HCT116 (cell line): ENCODE results near the gene TTC23. TPM values are rescaled to one million over a fixed set of nuclear protein-coding genes. Genes with fewer than 3 reads are reported as not detected.

ENCODE experiments used
- ATAC-seq: fragments of 200-7000 bp; cut with Tn5 transposase; 2 replicates; pipeline ENCODE4 v1.9.1; 2020; ENCODE audit warnings: mild to moderate bottlenecking, moderate library complexity
- BruUV-seq: library from RNA; stranded (reverse); fragments of 400-500 nt; replicated peaks from 2 replicates; lab custom pipeline; 2021; lab: Mats Ljungman, UMichigan
- CTCF ChIA-PET: fragments of 300-600 bp; sonication (Branson Sonifier 250); formaldehyde crosslinking; loops from one replicate; lab custom pipeline; 2021; ENCODE audit warnings: antibody characterized with exemption; lab: Charles Lee
- POLR2A ChIA-PET: fragments of 300-600, 350-600 bp; sonication (Branson Sonifier 250); formaldehyde crosslinking; loops from one replicate; lab custom pipeline; 2021; ENCODE audit warnings: antibody characterized with exemption; lab: Charles Lee
- RAD21 ChIA-PET, 2 experiments: fragments of 300-600 bp; sonication (Branson Sonifier 250); formaldehyde crosslinking; loops; one replicate each; lab custom pipeline; 2023; ENCODE audit warnings: low total read pairs in 2 of 2; ENCODE audit not compliant: uncharacterized antibody in 2 of 2, unreplicated experiment in 2 of 2, low non-redundant PET in 1 of 2; lab: Charles Lee
- DNase-seq: peaks from one replicate; pipeline ENCODE4 v3.0.0-alpha.2; 2010; ENCODE audit warnings: low read depth, low spot score
- H2AFZ ChIP-seq: fragments of 200-600 bp; shearing (Covaris generic), sonication (generic); 2 replicates; pipeline ENCODE4 v1.6.1; 2017; ENCODE audit warnings: low read depth, mixed run types, mixed read lengths, antibody characterized with exemption, low read length; ENCODE audit not compliant: poor library complexity, severe bottlenecking
- H3K27ac ChIP-seq: 2 replicates; pipeline ENCODE4 v1.5.1; 2012; ENCODE audit warnings: low read depth, low read length
- H3K27me3 ChIP-seq: fragments of 200-600 bp; sonication (generic); 2 replicates; pipeline ENCODE4 v1.6.1; 2016; ENCODE audit warnings: mixed run types, low read length, mixed read lengths; ENCODE audit not compliant: insufficient read depth
- H3K36me3 ChIP-seq, 2 experiments: fragments of 200-500 bp in 1 of 2; fragments of 200-600 bp in 1 of 2; sonication (Bioruptor generic) in 1 of 2; sonication (generic) in 1 of 2; 2 replicates each; pipeline versions ENCODE4 v1.5.1 to v1.6.1; 2014 to 2016; ENCODE audit warnings: low read length in 2 of 2, inconsistent platforms in 1 of 2, mixed read lengths in 1 of 2, mixed run types in 1 of 2; ENCODE audit not compliant: insufficient read depth in 2 of 2, control insufficient read depth in 1 of 2
- H3K4me1 ChIP-seq, 2 experiments: fragments of 200-600 bp in 1 of 2; sonication (generic) in 1 of 2; 2 replicates each; pipeline versions ENCODE4 v1.5.1 to v1.6.1; 2012 to 2017; ENCODE audit warnings: low read length in 2 of 2, inconsistent platforms in 1 of 2, mild to moderate bottlenecking in 1 of 2, mixed read lengths in 1 of 2, mixed run types in 1 of 2, moderate library complexity in 1 of 2; ENCODE audit not compliant: insufficient read depth in 2 of 2, control insufficient read depth in 1 of 2
- H3K4me2 ChIP-seq: fragments of 200-600 bp; sonication (generic); 2 replicates; pipeline ENCODE4 v1.6.1; 2017; ENCODE audit warnings: mixed run types, low read length, mixed read lengths
- H3K4me3 ChIP-seq, 2 experiments: fragments of 200-600 bp in 1 of 2; sonication (generic) in 1 of 2; replicated peaks in 1 of 2; 2 replicates each; pipeline ENCODE4 v1.5.1; 2011 to 2016; ENCODE audit warnings: low read length in 2 of 2, control low read depth in 1 of 2, low read depth in 1 of 2, mild to moderate bottlenecking in 1 of 2, mixed read lengths in 1 of 2, mixed run types in 1 of 2
- H3K79me2 ChIP-seq: fragments of 200-600 bp; sonication (generic); 2 replicates; pipeline ENCODE4 v1.6.1; 2017; ENCODE audit warnings: mild to moderate bottlenecking, mixed run types, low read length, moderate library complexity, mixed read lengths; ENCODE audit not compliant: insufficient read depth
- H3K9ac ChIP-seq: fragments of 200-600 bp; sonication (generic); 2 replicates; pipeline ENCODE4 v1.6.1; 2016; ENCODE audit warnings: low read length, mixed read lengths
- H3K9me2 ChIP-seq: fragments of 200-600 bp; sonication (generic), shearing (Covaris generic); 2 replicates; pipeline ENCODE4 v1.6.1; 2017; ENCODE audit warnings: mixed run types, mild to moderate bottlenecking, moderate library complexity; ENCODE audit not compliant: insufficient read depth
- H3K9me3 ChIP-seq, 2 experiments: fragments of 200-500 bp in 1 of 2; fragments of 200-600 bp in 1 of 2; sonication (Bioruptor generic) in 1 of 2; sonication (generic) in 1 of 2; 2 replicates each; pipeline ENCODE4 v1.6.1; 2014 to 2017; ENCODE audit warnings: low read length in 2 of 2, mixed read lengths in 2 of 2, inconsistent platforms in 1 of 2, low read depth in 1 of 2, mild to moderate bottlenecking in 1 of 2, mixed run types in 1 of 2, moderate library complexity in 1 of 2; ENCODE audit not compliant: control insufficient read depth in 1 of 2, insufficient read depth in 1 of 2
- H4K20me1 ChIP-seq: fragments of 200-600 bp; sonication (generic), shearing (Covaris generic); 2 replicates; pipeline ENCODE4 v1.6.1; 2017; ENCODE audit warnings: mixed run types, mild to moderate bottlenecking, moderate library complexity; ENCODE audit not compliant: insufficient read depth
- CBX3 ChIP-seq: IDR thresholded peaks from 2 replicates; pipeline ENCODE4 v1.6.1; 2012; ENCODE audit warnings: low read depth
- CEBPB ChIP-seq: IDR thresholded peaks from 2 replicates; pipeline ENCODE4 v1.6.1; 2012; ENCODE audit warnings: low read depth
- EGR1 ChIP-seq: IDR thresholded peaks from 2 replicates; pipeline ENCODE4 v1.6.1; 2012; ENCODE audit warnings: low read depth
- ELF1 ChIP-seq: IDR thresholded peaks from 2 replicates; pipeline ENCODE4 v1.6.1; 2012; ENCODE audit warnings: low read depth, borderline replicate concordance
- EZH2phosphoT487 ChIP-seq: fragments of 200-600 bp; IDR thresholded peaks from 2 replicates; pipeline ENCODE4 v1.6.1; 2018; ENCODE audit warnings: antibody characterized with exemption, borderline replicate concordance
- FOSL1 ChIP-seq: IDR thresholded peaks from 2 replicates; pipeline ENCODE4 v1.6.1; 2012; ENCODE audit warnings: low read depth
- JUND ChIP-seq: IDR thresholded peaks from 2 replicates; pipeline ENCODE4 v1.6.1; 2012
- POLR2A ChIP-seq: IDR thresholded peaks from 2 replicates; pipeline ENCODE4 v1.7.0; 2011; ENCODE audit warnings: borderline replicate concordance; ENCODE audit not compliant: insufficient read depth, insufficient read length; ENCODE audit errors: extremely low read depth
- POLR2AphosphoS5 ChIP-seq: IDR thresholded peaks from 2 replicates; pipeline ENCODE4 v1.6.1; 2011; ENCODE audit warnings: mild to moderate bottlenecking, low read depth, low read length, moderate library complexity
- RAD21 ChIP-seq: IDR thresholded peaks from 2 replicates; pipeline ENCODE4 v1.6.1; 2012; ENCODE audit warnings: low read depth, mild to moderate bottlenecking
- REST ChIP-seq: IDR thresholded peaks from 2 replicates; pipeline ENCODE4 v1.6.1; 2012; ENCODE audit warnings: low read depth
- SP1 ChIP-seq: IDR thresholded peaks from 2 replicates; pipeline ENCODE4 v1.6.1; 2012; ENCODE audit warnings: low read depth
- ZBTB33 ChIP-seq: IDR thresholded peaks from 2 replicates; pipeline ENCODE4 v1.6.1; 2011; ENCODE audit warnings: mild to moderate bottlenecking, low read length, moderate library complexity; ENCODE audit not compliant: insufficient replicate concordance; ENCODE audit errors: extremely low read depth
- ZNF274 ChIP-seq: fragments of 200-500 bp; sonication (Bioruptor generic); IDR thresholded peaks from 2 replicates; pipeline ENCODE4 v1.6.1; 2014; ENCODE audit warnings: mild to moderate bottlenecking, low read depth, low read length, inconsistent platforms
- intact Hi-C: fragments of 100-400 bp; cut with micrococcal nuclease; formaldehyde crosslinking; loops from 2 replicates; pipeline ENCODE4 v1.10.0; 2022
- total RNA-seq: library from RNA; stranded (reverse); gene quantifications from one replicate; pipeline ENCODE4 v1.2.1, GENCODE V29; 2021; ENCODE audit not compliant: unreplicated experiment
- TF ChIP-seq, protein P1 (sequence below), 3 experiments: fragments of 200-600 bp in 1 of 3; sonication (generic) in 1 of 3; IDR thresholded peaks in 2 of 3; conservative IDR thresholded peaks in 1 of 3; 2 replicates each; pipeline ENCODE4 v1.5.1; 2012 to 2017; ENCODE audit warnings: low read depth in 2 of 3, low read length in 2 of 3, antibody characterized with exemption in 1 of 3, borderline replicate concordance in 1 of 3, control low read depth in 1 of 3, mild to moderate bottlenecking in 1 of 3, mixed read lengths in 1 of 3, mixed run types in 1 of 3, moderate library complexity in 1 of 3; ENCODE audit not compliant: insufficient read depth in 1 of 3
- TF ChIP-seq, protein P2 (sequence below): IDR thresholded peaks from 2 replicates; pipeline ENCODE4 v1.6.1; 2012

Gene TTC23
- total RNA-seq, 1 experiment from 2014 or later = 10.2 TPM

DNA sequence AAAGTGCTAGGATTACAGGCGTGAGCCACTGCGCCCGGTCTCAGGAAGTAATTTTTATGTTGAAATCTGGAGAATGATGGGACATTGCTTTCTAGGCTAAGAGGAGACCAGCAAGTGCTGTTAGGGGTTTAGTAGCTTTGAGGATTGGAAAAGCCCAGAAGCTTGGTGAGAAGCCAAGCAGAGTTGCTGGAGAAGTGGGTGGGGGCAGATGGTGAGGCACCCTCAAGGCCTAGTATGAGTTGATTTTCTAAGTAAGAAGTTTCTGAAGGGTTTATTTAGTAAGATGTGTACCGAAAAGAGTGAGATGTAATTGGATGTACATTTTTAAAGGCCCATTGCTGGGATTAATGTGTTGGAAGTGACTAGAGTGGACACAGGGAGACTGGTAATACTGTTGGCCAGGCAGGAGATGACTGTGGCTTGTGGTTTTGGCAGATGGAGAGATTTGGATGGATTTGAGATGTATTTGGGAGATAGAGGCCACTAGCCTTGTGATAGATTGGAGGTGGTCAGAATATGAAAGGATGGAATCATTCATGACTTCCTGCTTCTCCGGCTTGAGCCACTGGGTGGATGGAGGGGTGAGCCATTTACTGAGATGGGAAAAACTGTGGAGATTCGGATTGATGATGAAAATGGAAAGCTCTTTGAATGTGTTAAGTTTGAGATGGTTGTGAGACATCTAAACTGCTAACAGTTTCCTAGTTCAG, 4.2 kb upstream of the TTC23 start:
- H3K27ac ChIP-seq = no peak overlapping the region
- H3K9me3 ChIP-seq = no peaks in the 10 kb centered on the region
- POLR2A ChIA-PET = interaction anchor here (1.0 to 1.7 kb wide), 2 partner anchors 10 kb away, joined by 3 read pairs; no protein-coding TSS in a partner anchor
- CTCF ChIA-PET = interaction anchor here (1.0 to 1.7 kb wide), 2 partner anchors 19 to 451 kb away, joined by 3 to 10 read pairs; no protein-coding TSS in a partner anchor
- no peak overlapping the region for H3K9ac ChIP-seq
- no peak overlapping the region for H2AFZ ChIP-seq
- RAD21 ChIA-PET = no interaction called here
- no peak for ATAC-seq
- H3K4me1 ChIP-seq = peaks cover 7 to 17% of the 10 kb centered on the region in 2 experiments; a peak in 3 of 4 replicates
- peaks cover 7% of the 10 kb centered on the region; the same call in 1 of the 2 replicates for H3K79me2 ChIP-seq
- no peaks in the 10 kb centered on the region for H3K27me3 ChIP-seq
- no peak overlapping the region for H3K4me3 ChIP-seq
- no peaks in the 10 kb centered on the region for H4K20me1 ChIP-seq
- no peaks in the 10 kb centered on the region for H3K9me2 ChIP-seq
- no peak overlapping the region for H3K4me2 ChIP-seq
- no peak for TF ChIP-seq EZH2phosphoT487
- no peak for TF ChIP-seq ZNF274
- TF ChIP-seq RAD21 = no peak
- no peak for TF ChIP-seq REST
- no peak for TF ChIP-seq SP1
- TF ChIP-seq, protein P1, sequence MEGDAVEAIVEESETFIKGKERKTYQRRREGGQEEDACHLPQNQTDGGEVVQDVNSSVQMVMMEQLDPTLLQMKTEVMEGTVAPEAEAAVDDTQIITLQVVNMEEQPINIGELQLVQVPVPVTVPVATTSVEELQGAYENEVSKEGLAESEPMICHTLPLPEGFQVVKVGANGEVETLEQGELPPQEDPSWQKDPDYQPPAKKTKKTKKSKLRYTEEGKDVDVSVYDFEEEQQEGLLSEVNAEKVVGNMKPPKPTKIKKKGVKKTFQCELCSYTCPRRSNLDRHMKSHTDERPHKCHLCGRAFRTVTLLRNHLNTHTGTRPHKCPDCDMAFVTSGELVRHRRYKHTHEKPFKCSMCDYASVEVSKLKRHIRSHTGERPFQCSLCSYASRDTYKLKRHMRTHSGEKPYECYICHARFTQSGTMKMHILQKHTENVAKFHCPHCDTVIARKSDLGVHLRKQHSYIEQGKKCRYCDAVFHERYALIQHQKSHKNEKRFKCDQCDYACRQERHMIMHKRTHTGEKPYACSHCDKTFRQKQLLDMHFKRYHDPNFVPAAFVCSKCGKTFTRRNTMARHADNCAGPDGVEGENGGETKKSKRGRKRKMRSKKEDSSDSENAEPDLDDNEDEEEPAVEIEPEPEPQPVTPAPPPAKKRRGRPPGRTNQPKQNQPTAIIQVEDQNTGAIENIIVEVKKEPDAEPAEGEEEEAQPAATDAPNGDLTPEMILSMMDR (IDR thresholded peaks at IDR 0.05 in 2 of 3, conservative IDR thresholded peaks at IDR 0.05 in 1 of 3; ENCODE audit: borderline replicate concordance in 1 of 3, insufficient read depth in 1 of 3, low read depth in 2 of 3, low read length in 2 of 3) = no peak
- no peak for TF ChIP-seq JUND
- TF ChIP-seq EGR1 = no peak
- TF ChIP-seq, protein P2, sequence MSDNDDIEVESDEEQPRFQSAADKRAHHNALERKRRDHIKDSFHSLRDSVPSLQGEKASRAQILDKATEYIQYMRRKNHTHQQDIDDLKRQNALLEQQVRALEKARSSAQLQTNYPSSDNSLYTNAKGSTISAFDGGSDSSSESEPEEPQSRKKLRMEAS = no peak
- no peak for TF ChIP-seq FOSL1
- no peak for TF ChIP-seq ZBTB33
- no peak for TF ChIP-seq POLR2A
- no peak for TF ChIP-seq ELF1
- no peak for TF ChIP-seq POLR2AphosphoS5
- no peak for TF ChIP-seq CEBPB
- no peak for TF ChIP-seq CBX3
- DNase-seq = no peak
- no TSS peak for BruUV-seq
- intact Hi-C loops = loop anchor here (5.0 kb wide), 1 partner anchor 151 kb away; no protein-coding TSS in a partner anchor
- no peaks in the 10 kb centered on the region for H3K36me3 ChIP-seq
